KMS-11 (cell line): ENCODE data around the gene CIROP.

Experiments
- H2AFZ ChIP-seq: fragments of 200-600 bp; sonication (generic); 2 replicates; pipeline ENCODE4 v1.6.1; 2016; ENCODE audit warnings: antibody characterized with exemption, mixed run types, low read depth
- H3K27ac ChIP-seq: fragments of 200-600 bp; sonication (generic); 2 replicates; pipeline ENCODE4 v1.6.1; 2016; ENCODE audit warnings: mild to moderate bottlenecking, mixed run types
- H3K27me3 ChIP-seq: fragments of 200-600 bp; sonication (generic); 2 replicates; pipeline ENCODE4 v1.6.1; 2017; ENCODE audit warnings: mild to moderate bottlenecking, low read depth, mixed run types, moderate library complexity; ENCODE audit not compliant: insufficient read depth
- H3K36me3 ChIP-seq: fragments of 200-600 bp; sonication (generic); 2 replicates; pipeline ENCODE4 v1.6.1; 2017; ENCODE audit warnings: mild to moderate bottlenecking, mixed run types; ENCODE audit not compliant: insufficient read depth
- H3K4me1 ChIP-seq: fragments of 200-600 bp; sonication (generic); 2 replicates; pipeline ENCODE4 v1.6.1; 2016; ENCODE audit warnings: mild to moderate bottlenecking, low read depth, mixed run types; ENCODE audit not compliant: poor library complexity, severe bottlenecking
- H3K4me2 ChIP-seq: fragments of 200-600 bp; sonication (generic); 2 replicates; pipeline ENCODE4 v1.7.0; 2016; ENCODE audit warnings: mild to moderate bottlenecking, mixed run types
- H3K4me3 ChIP-seq: fragments of 200-600 bp; sonication (generic); IDR thresholded peaks from 2 replicates; pipeline ENCODE4 v1.6.1; 2017; ENCODE audit warnings: low read depth, low read length, mixed read lengths; ENCODE audit not compliant: insufficient read depth
- H3K79me2 ChIP-seq: fragments of 200-600 bp; sonication (generic); 2 replicates; pipeline ENCODE4 v1.6.1; 2016; ENCODE audit warnings: low read depth, mixed run types; ENCODE audit not compliant: insufficient read depth
- H3K9ac ChIP-seq: fragments of 200-600 bp; sonication (generic); 2 replicates; pipeline ENCODE4 v1.6.1; 2016; ENCODE audit warnings: mild to moderate bottlenecking, mixed run types
- H4K20me1 ChIP-seq: fragments of 200-600 bp; sonication (generic); 2 replicates; pipeline ENCODE4 v1.6.1; 2016; ENCODE audit warnings: mild to moderate bottlenecking, mixed run types; ENCODE audit not compliant: insufficient read depth
- CTCF ChIP-seq: fragments of 200-600 bp; sonication (generic); conservative IDR thresholded peaks from 2 replicates; pipeline ENCODE4 v1.6.1; 2017; ENCODE audit warnings: low read depth, mild to moderate bottlenecking, antibody characterized with exemption, low read length, moderate library complexity, mixed read lengths

The CIROP gene

GRCh38 chr14:23071921-23072539, 32.8 kb downstream of the CIROP start:
- H3K36me3 ChIP-seq = no peaks in the 10 kb centered on the region

GRCh38 chr14:23071244-23071920, 33.4 kb downstream of the CIROP start:
- H3K9ac ChIP-seq = peak overlapping the region; percentile 68; the same call in 1 of the 2 replicates
- no peak for TF ChIP-seq CTCF
- peak overlapping the region; percentile 42; the same call in 1 of the 2 replicates for H3K27ac ChIP-seq
- no peaks in the 10 kb centered on the region for H3K36me3 ChIP-seq
- H4K20me1 ChIP-seq = no peaks in the 10 kb centered on the region
- H3K4me1 ChIP-seq = peaks cover 17% of the 10 kb centered on the region
- no peaks in the 10 kb centered on the region for H3K27me3 ChIP-seq
- H3K4me2 ChIP-seq = peak overlapping the region; percentile 96
- peaks cover 11% of the 10 kb centered on the region for H3K79me2 ChIP-seq
- H3K4me3 ChIP-seq = no peak overlapping the region
- H2AFZ ChIP-seq = peak overlapping the region; percentile 20; the same call in 1 of the 2 replicates

More at GRCh38 chr14:23071921-23072539, 32.8 kb downstream of the CIROP start:
- no peaks in the 10 kb centered on the region for H3K27me3 ChIP-seq
- H3K4me3 ChIP-seq = no peak overlapping the region
- H3K27ac ChIP-seq = no peak overlapping the region; the same call in 1 of the 2 replicates
- TF ChIP-seq CTCF = no peak
- H3K4me2 ChIP-seq = peak overlapping the region; percentile 96
- no peak overlapping the region; the same call in 1 of the 2 replicates for H3K9ac ChIP-seq
- H3K79me2 ChIP-seq = peaks cover 11% of the 10 kb centered on the region
- no peaks in the 10 kb centered on the region for H4K20me1 ChIP-seq
- peaks cover 17% of the 10 kb centered on the region for H3K4me1 ChIP-seq
- H2AFZ ChIP-seq = no peak overlapping the region

- Histone ChIP-seq H2AFZ (no peak overlapping the region), H3K36me3 (no peaks in the 10 kb centered on the region), H3K27ac (peak overlapping the region; percentile 42; the same call in 1 of the 2 replicates), H3K4me2 (peak overlapping the region; percentile 96), H3K27me3 (no peaks in the 10 kb centered on the region), H3K79me2 (peaks cover 11% of the 10 kb centered on the region), H3K4me3 (no peak overlapping the region), H3K4me1 (peaks cover 17% of the 10 kb centered on the region), H4K20me1 (no peaks in the 10 kb centered on the region), H3K9ac (peak overlapping the region; percentile 68; the same call in 1 of the 2 replicates)
- TF ChIP-seq CTCF = no peak
Measured at GRCh38 chr14:23070262-23071129, 34.3 kb downstream of the CIROP start.

- Histone ChIP-seq H3K27me3 (no peaks in the 10 kb centered on the region), H3K4me1 (peaks cover 17% of the 10 kb centered on the region), H4K20me1 (no peaks in the 10 kb centered on the region), H3K79me2 (peaks cover 11% of the 10 kb centered on the region), H3K27ac (no peak overlapping the region), H3K4me2 (no peak overlapping the region), H3K4me3 (no peak overlapping the region), H3K36me3 (no peaks in the 10 kb centered on the region), H3K9ac (no peak overlapping the region), H2AFZ (no peak overlapping the region)
- TF ChIP-seq CTCF = no peak
Measured at GRCh38 chr14:23069413-23069806, 35.4 kb downstream of the CIROP start.
